Measurements from ENCODE around the gene SLC8A2.
A peak's percentile ranks its signal among the peaks of the same experiment; 100 is the strongest.
"Not testable (repeated sequence)": the region's sequence is repeated elsewhere in the genome, so short reads cannot be mapped to it uniquely, and the experiment has no call there.

Gene SLC8A2

GRCh38 chr19:47406711-47407416 lies 64.8 kb downstream of the SLC8A2 start:
- DNase-seq: no peak

GRCh38 chr19:47405854-47406417 lies 65.8 kb downstream of the SLC8A2 start:
- DNase-seq: no peak

GRCh38 chr19:47405197-47405550 lies 66.5 kb downstream of the SLC8A2 start:
- no peak for DNase-seq

GRCh38 chr19:47404334-47405196 lies 67.1 kb downstream of the SLC8A2 start:
- no peak for DNase-seq

GRCh38 chr19:47402504-47402903 lies 69.2 kb downstream of the SLC8A2 start:
- DNase-seq: no peak

- no peak for DNase-seq
Measured at GRCh38 chr19:47398707-47399597, 72.7 kb downstream of the SLC8A2 start.

GRCh38 chr19:47391510-47392223 lies 80.0 kb downstream of the SLC8A2 start:
- peak; percentile 31 for DNase-seq

- no peak for DNase-seq
Measured at GRCh38 chr19:47390533-47391488, 80.9 kb downstream of the SLC8A2 start.

- DNase-seq: no peak
Measured at GRCh38 chr19:47389150-47389556, 82.5 kb downstream of the SLC8A2 start.

- not testable (repeated sequence) for DNase-seq
Measured at GRCh38 chr19:47388721-47389120, 83.0 kb downstream of the SLC8A2 start.

- not testable (repeated sequence) for DNase-seq
Measured at GRCh38 chr19:47387623-47388022, 84.1 kb downstream of the SLC8A2 start.

GRCh38 chr19:47386582-47386981 lies 85.1 kb downstream of the SLC8A2 start:
- not testable (repeated sequence) for DNase-seq

- DNase-seq: not testable (repeated sequence)
Measured at GRCh38 chr19:47384533-47384932, 87.2 kb downstream of the SLC8A2 start.

GRCh38 chr19:47383890-47384289 lies 87.8 kb downstream of the SLC8A2 start:
- DNase-seq: not testable (repeated sequence)

- no peak for DNase-seq
Measured at GRCh38 chr19:47381653-47382279, 89.9 kb downstream of the SLC8A2 start.

- DNase-seq: no peak
Measured at GRCh38 chr19:47381121-47381520, 90.6 kb downstream of the SLC8A2 start.

- no peak for DNase-seq
Measured at GRCh38 chr19:47380559-47380958, 91.1 kb downstream of the SLC8A2 start.

- DNase-seq: peak; percentile 29
Measured at GRCh38 chr19:47379381-47379938, 92.2 kb downstream of the SLC8A2 start.

GRCh38 chr19:47378246-47378645 lies 93.4 kb downstream of the SLC8A2 start:
- no peak for DNase-seq

All from DMS 273 treated with DMSO at 0.1 percent for 48 hours (cell line).